Brain pericyte (primary cell): ENCODE measurements around the gene ALDH4A1.

Experiments
- DNase-seq: peaks from one replicate; pipeline ENCODE4 v3.0.0-alpha.2; 2012; ENCODE audit warnings: low read depth, low spot score

Gene ALDH4A1

GRCh38 chr1:18922848-18923755, 20.7 kb upstream of the ALDH4A1 start:
- DNase-seq, result no peak

GRCh38 chr1:18922319-18922726, 20.0 kb upstream of the ALDH4A1 start:
- DNase-seq, result no peak

- no peak for DNase-seq
These were observed 19.3 kb upstream of the ALDH4A1 start for GRCh38 chr1:18921516-18922251.

- no peak for DNase-seq
These were observed 18.6 kb upstream of the ALDH4A1 start for GRCh38 chr1:18920931-18921330.

- DNase-seq, result no peak
These were observed 17.6 kb upstream of the ALDH4A1 start for GRCh38 chr1:18919956-18920355.

GRCh38 chr1:18919197-18919905, 17.0 kb upstream of the ALDH4A1 start:
- DNase-seq, result no peak

GRCh38 chr1:18918417-18918816, 16.1 kb upstream of the ALDH4A1 start:
- DNase-seq, result no peak

GRCh38 chr1:18917071-18917799, 14.9 kb upstream of the ALDH4A1 start:
- no peak for DNase-seq

GRCh38 chr1:18915341-18915740, 13.0 kb upstream of the ALDH4A1 start:
- DNase-seq, result no peak

GRCh38 chr1:18913065-18913835, 10.9 kb upstream of the ALDH4A1 start:
- DNase-seq, result no peak

- no peak for DNase-seq
These were observed 10.2 kb upstream of the ALDH4A1 start for GRCh38 chr1:18912550-18912949.

- no peak for DNase-seq
These were observed 6.8 kb upstream of the ALDH4A1 start for GRCh38 chr1:18908911-18909771.

GRCh38 chr1:18907917-18908845, 5.8 kb upstream of the ALDH4A1 start:
- no peak for DNase-seq

GRCh38 chr1:18907021-18907916, 4.9 kb upstream of the ALDH4A1 start:
- DNase-seq, result no peak

- DNase-seq, result no peak
These were observed 969 bp upstream of the ALDH4A1 start for GRCh38 chr1:18903291-18903756.

- DNase-seq, result no peak
These were observed 318 bp downstream of the ALDH4A1 start for GRCh38 chr1:18901952-18902522.
